ENCODE measurements around the gene COMTD1. TPM values are rescaled to one million over a fixed set of nuclear protein-coding genes. Genes with fewer than 3 reads are reported as not detected.
"Not testable (repeated sequence)": the region's sequence is repeated elsewhere in the genome, so short reads cannot be mapped to it uniquely, and the experiment has no call there.

The COMTD1 gene
- total RNA-seq, 2 donors from 2014 or later = 34.7 to 40.1 TPM

GRCh38 chr10:75191821-75192568 is 43.8 kb downstream of the COMTD1 start:
- no peak overlapping the region for H3K27ac Mint-ChIP-seq
- no peak for ATAC-seq

GRCh38 chr10:75189266-75190096 is 46.3 kb downstream of the COMTD1 start:
- no peaks in the 10 kb centered on the region for H3K9me3 Mint-ChIP-seq
- H3K36me3 Mint-ChIP-seq = no peaks in the 10 kb centered on the region
- ATAC-seq (no peak), DNase-seq (ENCODE audit: low spot score in 2 of 2) (no peak)
- peak overlapping the region in 1 of 2 donors; percentile 30 for H3K27ac Mint-ChIP-seq

More at GRCh38 chr10:75191821-75192568, 43.8 kb downstream of the COMTD1 start:
- DNase-seq (ENCODE audit: low spot score in 2 of 2) = no peak
- Mint-ChIP-seq H3K36me3 (no peaks in the 10 kb centered on the region), H3K9me3 (peaks cover 0 to 3% of the 10 kb centered on the region in 2 donors)

- peak overlapping the region; percentile 30 to 55 for H3K27ac Mint-ChIP-seq
- ATAC-seq; H3K36me3 Mint-ChIP-seq; DNase-seq (ENCODE audit: low spot score in 2 of 2); H3K9me3 Mint-ChIP-seq: not testable (repeated sequence)
Measured at GRCh38 chr10:75188522-75188921, 47.2 kb downstream of the COMTD1 start.

- Mint-ChIP-seq H3K9me3 (no peaks in the 10 kb centered on the region), H3K36me3 (no peaks in the 10 kb centered on the region), H3K27ac (peak overlapping the region; percentile 30 to 55)
- DNase-seq (ENCODE audit: low spot score in 2 of 2) (peak in 1 of 2 donors; percentile 44), ATAC-seq (peak; percentile 80 to 87)
Measured at GRCh38 chr10:75187961-75188426, 47.8 kb downstream of the COMTD1 start.

- no peaks in the 10 kb centered on the region for H3K9me3 Mint-ChIP-seq
- ATAC-seq (no peak), DNase-seq (ENCODE audit: low spot score in 2 of 2) (no peak)
- peaks cover 0 to 5% of the 10 kb centered on the region in 2 donors for H3K36me3 Mint-ChIP-seq
- H3K27ac Mint-ChIP-seq = peak overlapping the region in 1 of 2 donors; percentile 50
Measured at GRCh38 chr10:75186310-75186709, 49.4 kb downstream of the COMTD1 start.

Other genes with a start within 250 kb of the COMTD1 start
- 10 to 100 TPM; 24.9 to 32.2 TPM for gene SAMD8, start 124.3 kb downstream of the COMTD1 start, total RNA-seq
- gene VDAC2, start 25.2 kb downstream of the COMTD1 start, total RNA-seq = 100 to 1,000 TPM; 192 to 271 TPM
- gene ZNF503, start 165.8 kb upstream of the COMTD1 start, total RNA-seq = under 1 TPM; 0.16 to 0.93 TPM
- gene LRMDA, start 195.7 kb upstream of the COMTD1 start, total RNA-seq = not detected

All from activated naive CD4-positive, alpha-beta T cell treated with anti-CD3 and anti-CD28 coated beads, Interleukin-2, amount 50 U/mL, for 72 hours (primary cell).